B cell (primary cell): Measurements from ENCODE around the gene RANBP10.

Experiments used
- EZH2 ChIP-seq: IDR thresholded peaks from 2 replicates; pipeline ENCODE4 v1.6.1; 2012; ENCODE audit warnings: borderline replicate concordance, low read depth, mild to moderate bottlenecking, moderate library complexity, low read length; ENCODE audit not compliant: insufficient read depth, poor library complexity, severe bottlenecking
- TF ChIP-seq, protein P1 (sequence below): fragments of 200-600 bp; IDR thresholded peaks from one replicate; pipeline ENCODE4 v1.8.0; 2022; ENCODE audit warnings: antibody characterized with exemption, mild to moderate bottlenecking

DNA sequence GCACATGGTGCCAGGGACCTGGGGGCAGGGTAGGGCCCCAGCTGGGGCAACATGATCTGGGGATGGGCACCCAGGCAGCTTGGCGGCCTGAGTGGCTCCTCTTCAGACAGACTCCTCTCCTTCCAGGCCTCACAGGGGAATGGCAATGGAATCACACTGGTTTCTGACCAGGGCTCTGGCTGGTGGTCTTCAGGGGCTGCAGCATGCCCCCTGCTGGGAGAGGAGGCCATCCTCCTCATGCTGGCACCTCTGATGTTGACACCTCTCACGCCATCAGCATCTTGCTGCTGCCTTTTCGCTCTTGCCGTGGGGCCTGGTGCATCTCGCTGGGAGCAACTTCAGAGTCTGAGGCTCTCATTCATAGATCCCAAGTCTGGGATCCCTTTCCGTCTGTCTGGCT, 76.0 kb downstream of the RANBP10 start:
- TF ChIP-seq, protein P1, sequence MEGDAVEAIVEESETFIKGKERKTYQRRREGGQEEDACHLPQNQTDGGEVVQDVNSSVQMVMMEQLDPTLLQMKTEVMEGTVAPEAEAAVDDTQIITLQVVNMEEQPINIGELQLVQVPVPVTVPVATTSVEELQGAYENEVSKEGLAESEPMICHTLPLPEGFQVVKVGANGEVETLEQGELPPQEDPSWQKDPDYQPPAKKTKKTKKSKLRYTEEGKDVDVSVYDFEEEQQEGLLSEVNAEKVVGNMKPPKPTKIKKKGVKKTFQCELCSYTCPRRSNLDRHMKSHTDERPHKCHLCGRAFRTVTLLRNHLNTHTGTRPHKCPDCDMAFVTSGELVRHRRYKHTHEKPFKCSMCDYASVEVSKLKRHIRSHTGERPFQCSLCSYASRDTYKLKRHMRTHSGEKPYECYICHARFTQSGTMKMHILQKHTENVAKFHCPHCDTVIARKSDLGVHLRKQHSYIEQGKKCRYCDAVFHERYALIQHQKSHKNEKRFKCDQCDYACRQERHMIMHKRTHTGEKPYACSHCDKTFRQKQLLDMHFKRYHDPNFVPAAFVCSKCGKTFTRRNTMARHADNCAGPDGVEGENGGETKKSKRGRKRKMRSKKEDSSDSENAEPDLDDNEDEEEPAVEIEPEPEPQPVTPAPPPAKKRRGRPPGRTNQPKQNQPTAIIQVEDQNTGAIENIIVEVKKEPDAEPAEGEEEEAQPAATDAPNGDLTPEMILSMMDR, result no peak
- TF ChIP-seq EZH2, result no peak
